Coronary artery (tissue), 2 donors: Measurements from ENCODE around the gene UAP1L1.
"Not testable (repeated sequence)": the region's sequence is repeated elsewhere in the genome, so short reads cannot be mapped to it uniquely, and the experiment has no call there.

Experiments
- DNase-seq: peaks from one replicate; pipeline ENCODE4 v3.0.0-alpha.2; 2017; ENCODE audit warnings: low spot score
- H3K27ac ChIP-seq, 2 donors: fragments of 200-600 bp; sonication (generic); one replicate each; pipeline ENCODE4 v1.5.1; 2016 to 2019
- H3K4me3 ChIP-seq: fragments of 200-600 bp; sonication (generic); 2 replicates; pipeline ENCODE4 v1.5.1; 2016; ENCODE audit warnings: mild to moderate bottlenecking, moderate library complexity
- TF ChIP-seq, protein P1 (sequence below): fragments of 200-600 bp; sonication (generic); IDR thresholded peaks from one replicate; pipeline ENCODE4 v1.5.1; 2019; ENCODE audit warnings: antibody characterized with exemption

UAP1L1 gene

DNA sequence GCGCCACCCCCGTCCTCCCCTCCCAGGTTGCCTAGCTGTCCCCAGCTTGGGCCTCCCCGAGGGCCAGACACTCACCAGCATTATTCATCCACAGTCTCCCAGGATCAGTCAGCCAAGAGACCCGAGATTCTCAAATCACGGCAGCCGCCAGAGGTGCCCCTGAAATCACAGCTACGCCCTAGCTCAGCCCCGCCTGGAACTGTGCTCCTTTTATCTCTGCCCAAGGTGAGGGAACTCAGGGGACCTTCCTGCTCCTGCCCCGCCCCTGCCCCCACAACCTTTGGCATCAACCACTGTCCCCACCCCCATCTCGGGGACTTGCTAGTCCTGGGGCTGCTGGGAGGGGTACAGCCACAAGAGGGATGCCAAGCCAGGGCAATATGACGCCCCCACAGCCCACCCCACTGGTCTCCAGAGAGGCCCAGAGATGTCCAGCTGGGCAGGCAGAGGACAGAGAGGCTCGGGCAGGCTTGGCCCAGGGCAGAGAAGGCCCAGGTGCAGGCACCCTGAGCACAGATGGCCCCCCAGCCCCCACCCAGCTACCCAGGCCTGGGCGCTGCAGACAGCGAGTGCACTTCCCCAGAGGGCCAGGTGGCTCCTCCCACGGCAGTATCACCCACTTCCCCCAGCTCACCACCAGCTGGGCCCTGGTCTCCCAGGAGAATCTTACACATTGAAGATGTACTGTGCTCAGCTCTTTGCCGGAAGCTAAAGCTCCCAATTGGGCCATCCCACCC is 45.2 kb upstream of the UAP1L1 start, which contains the start of gene FUT7:
TSS of gene FUT7 (minus strand) at position 185 of the 737 bp plus-strand sequence. CDS start at position 88, 97 bp downstream.
- peak within 1 kb of the TSS; percentile 45 for H3K4me3 ChIP-seq
- no peak for DNase-seq
- TF ChIP-seq, protein P1, sequence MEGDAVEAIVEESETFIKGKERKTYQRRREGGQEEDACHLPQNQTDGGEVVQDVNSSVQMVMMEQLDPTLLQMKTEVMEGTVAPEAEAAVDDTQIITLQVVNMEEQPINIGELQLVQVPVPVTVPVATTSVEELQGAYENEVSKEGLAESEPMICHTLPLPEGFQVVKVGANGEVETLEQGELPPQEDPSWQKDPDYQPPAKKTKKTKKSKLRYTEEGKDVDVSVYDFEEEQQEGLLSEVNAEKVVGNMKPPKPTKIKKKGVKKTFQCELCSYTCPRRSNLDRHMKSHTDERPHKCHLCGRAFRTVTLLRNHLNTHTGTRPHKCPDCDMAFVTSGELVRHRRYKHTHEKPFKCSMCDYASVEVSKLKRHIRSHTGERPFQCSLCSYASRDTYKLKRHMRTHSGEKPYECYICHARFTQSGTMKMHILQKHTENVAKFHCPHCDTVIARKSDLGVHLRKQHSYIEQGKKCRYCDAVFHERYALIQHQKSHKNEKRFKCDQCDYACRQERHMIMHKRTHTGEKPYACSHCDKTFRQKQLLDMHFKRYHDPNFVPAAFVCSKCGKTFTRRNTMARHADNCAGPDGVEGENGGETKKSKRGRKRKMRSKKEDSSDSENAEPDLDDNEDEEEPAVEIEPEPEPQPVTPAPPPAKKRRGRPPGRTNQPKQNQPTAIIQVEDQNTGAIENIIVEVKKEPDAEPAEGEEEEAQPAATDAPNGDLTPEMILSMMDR = no peak

DNA sequence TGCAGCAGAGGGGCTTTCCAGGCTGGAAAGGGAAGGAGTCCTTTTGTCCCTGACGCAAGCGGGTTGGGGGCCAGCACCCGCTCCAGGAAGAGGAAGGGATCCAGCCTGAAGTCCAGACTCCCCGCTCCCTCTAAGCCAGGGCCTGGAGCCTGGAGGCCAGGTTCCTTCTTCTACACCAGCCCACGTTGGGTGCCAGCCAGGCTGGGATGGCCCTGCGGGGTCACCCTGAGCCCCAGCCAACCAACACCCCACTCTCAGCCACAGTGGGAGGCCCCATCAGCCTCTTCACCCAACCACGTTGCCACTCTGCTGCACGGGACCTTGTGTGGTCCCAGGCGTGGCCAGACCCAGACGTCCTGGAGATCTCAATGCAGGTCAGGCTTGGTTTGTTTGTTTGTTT is 44.5 kb upstream of the UAP1L1 start:
- peak overlapping the region; percentile 45 for H3K4me3 ChIP-seq
- TF ChIP-seq, protein P1 = no peak
- H3K27ac ChIP-seq = peak overlapping the region in 1 of 2 donors; percentile 74
- DNase-seq = no peak

More for the DNA sequence above, 45.2 kb upstream of the UAP1L1 start, which contains the start of gene FUT7:
- H3K27ac ChIP-seq = peak within 1 kb of the TSS in 1 of 2 donors; percentile 74

DNA sequence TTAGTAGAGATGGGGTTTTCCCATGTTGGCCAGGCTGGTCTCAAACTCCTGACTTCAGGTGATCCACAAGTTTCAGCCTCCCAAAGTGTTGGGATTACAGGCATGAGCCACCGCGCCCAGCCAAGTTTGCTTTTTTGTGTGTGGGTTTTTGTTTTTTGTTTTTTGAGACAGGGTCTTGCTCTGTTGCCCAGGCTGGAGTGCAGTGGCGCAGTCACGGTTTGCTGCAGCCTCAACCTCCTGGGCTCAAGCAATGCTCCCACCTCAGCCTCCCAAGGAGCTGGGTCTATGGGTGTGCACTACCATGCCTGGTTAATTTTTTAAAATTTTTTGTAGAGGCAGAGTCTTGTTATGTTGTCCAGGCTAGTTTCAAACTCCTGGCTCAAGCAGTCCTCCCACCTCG is 43.8 kb upstream of the UAP1L1 start:
- Histone ChIP-seq H3K27ac (peak overlapping the region in 1 of 2 donors; percentile 30), H3K4me3 (peak overlapping the region; percentile 53)
- DNase-seq = not testable (repeated sequence)

DNA sequence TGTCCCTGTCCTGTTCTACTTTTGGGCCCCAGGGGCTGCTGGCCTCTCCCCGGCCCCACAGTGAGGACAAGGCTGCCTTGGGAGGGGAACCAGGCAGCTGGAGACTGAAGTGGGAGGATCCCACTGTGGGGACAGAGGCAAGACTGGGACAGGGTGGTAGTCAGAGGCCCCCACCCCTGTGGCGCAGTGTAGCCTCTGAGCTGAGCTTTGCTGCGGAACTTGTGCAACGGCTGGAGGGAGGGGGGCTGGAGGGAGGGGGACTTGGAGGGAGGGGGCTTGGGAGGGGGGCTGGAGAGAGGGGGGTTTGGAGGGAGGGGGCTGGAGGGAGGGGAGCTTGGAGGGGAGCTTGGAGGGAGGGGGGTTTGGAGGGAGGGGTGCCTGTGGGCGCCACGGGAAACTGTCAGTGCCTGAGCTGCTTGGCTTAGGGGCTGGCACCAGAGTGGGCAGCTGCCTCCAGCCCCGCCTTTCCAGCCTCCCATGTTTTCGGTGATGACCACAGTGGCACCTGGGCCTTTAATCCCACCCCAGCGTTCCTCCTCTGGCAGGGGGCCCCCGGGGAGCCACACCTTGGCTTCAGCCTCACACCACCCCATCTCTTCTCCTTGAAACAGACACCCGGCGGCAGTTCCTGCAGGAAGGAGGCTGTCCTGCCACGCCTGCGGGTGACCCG is 43.1 kb upstream of the UAP1L1 start:
- Histone ChIP-seq H3K4me3 (peak overlapping the region; percentile 53), H3K27ac (peak overlapping the region in 1 of 2 donors; percentile 30)
- TF ChIP-seq, protein P1 = no peak
- DNase-seq = no peak

DNA sequence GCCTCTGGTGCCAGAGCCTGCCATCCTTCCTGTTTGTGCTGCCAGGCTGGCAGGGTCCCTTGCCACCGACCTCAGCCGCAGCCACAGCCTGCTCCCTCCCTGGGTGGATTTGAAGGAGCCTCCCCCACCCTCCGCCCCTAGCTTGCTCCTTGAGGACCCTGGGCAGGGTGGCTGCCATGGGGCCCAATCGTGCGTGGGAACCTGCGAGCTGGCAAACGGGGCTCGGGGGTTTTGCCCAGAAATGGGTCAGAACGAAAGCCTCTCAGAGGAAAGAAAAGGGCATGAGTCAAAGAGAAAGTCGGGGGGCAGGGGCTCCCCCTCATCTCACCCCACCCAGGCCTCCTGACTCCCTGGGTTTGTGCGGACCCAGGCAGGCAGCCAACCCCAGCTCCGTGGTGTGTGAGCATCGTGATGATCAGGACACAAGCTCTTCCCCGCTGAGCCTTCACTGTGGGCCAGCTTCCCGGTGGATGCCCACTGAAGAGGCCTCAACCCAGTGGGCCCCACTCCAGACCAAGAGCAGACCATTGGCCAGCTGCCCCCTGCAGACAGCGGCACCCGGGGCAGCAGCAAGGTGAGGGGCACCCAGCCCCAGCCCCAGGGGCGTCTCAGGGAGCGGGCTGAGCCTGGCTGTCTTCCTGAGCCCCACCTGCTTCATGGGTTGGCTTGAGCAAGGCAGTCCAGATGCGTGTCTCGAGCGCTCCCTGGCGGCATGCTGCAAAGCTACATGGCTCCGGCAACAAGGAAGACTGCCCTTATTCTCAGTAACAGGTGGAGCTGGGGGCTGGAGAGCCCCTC is 42.4 kb upstream of the UAP1L1 start:
- TF ChIP-seq, protein P1 = peak; percentile 90
- DNase-seq = no peak
- H3K4me3 ChIP-seq = peak overlapping the region; percentile 30
- peak overlapping the region in 1 of 2 donors; percentile 30 for H3K27ac ChIP-seq

- no peak overlapping the region for H3K4me3 ChIP-seq
- no peak overlapping the region for H3K27ac ChIP-seq
- TF ChIP-seq, protein P1 = no peak
- no peak for DNase-seq
Measured at GRCh38 chr9:137035507-137035834, 41.8 kb upstream of the UAP1L1 start.

DNA sequence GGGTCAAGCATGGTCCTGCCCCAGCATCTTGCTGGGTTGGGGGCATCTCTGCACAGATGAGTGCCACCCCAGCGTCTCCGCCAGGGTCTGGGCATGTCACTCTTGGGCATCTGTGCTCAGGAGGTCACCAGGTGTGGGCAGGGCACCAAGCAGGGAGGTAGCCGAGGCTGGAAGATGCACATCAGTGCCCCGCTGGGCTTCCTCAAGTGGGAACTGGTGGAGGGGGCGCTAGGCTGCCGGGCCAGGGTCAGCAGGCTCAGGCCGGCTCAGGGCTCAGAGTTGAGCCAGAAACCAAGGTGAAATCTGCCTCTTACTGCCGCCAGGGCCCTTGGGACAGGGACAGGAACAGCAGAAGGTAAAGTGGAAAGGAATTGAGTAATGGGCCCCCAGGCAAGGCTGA is 41.4 kb upstream of the UAP1L1 start:
- Histone ChIP-seq H3K4me3 (no peak overlapping the region), H3K27ac (no peak overlapping the region)
- DNase-seq = no peak
- TF ChIP-seq, protein P1 = no peak
